Activated T-helper 1 cell treated with anti-CD3 and anti-CD28 coated beads, Interleukin-2, amount 50 U/mL, for 16 hours (primary cell): ENCODE results near the gene KCNAB1.

ENCODE experiments used
- DNase-seq, 2 donors: peaks; one replicate each; pipeline ENCODE4 v3.0.0-alpha.2; 2020; ENCODE audit warnings: low read depth in 1 of 2, low spot score in 1 of 2

KCNAB1 gene

GRCh38 chr3:156527060-156527459 lies 406.7 kb downstream of the KCNAB1 start:
- DNase-seq, result no peak

GRCh38 chr3:156530980-156531379 lies 410.6 kb downstream of the KCNAB1 start:
- no peak for DNase-seq

GRCh38 chr3:156532730-156533129 lies 412.4 kb downstream of the KCNAB1 start:
- no peak for DNase-seq

- DNase-seq, result no peak
Observed at GRCh38 chr3:156533205-156533604, 412.8 kb downstream of the KCNAB1 start.

- no peak for DNase-seq
Observed at GRCh38 chr3:156535162-156535627, 414.8 kb downstream of the KCNAB1 start.

- no peak for DNase-seq
Observed at GRCh38 chr3:156535798-156536197, 415.4 kb downstream of the KCNAB1 start.

- DNase-seq, result no peak
Observed at GRCh38 chr3:156536524-156537316, 416.3 kb downstream of the KCNAB1 start.

GRCh38 chr3:156539051-156539450 lies 418.7 kb downstream of the KCNAB1 start:
- no peak for DNase-seq

GRCh38 chr3:156539802-156540201 lies 419.4 kb downstream of the KCNAB1 start:
- DNase-seq, result no peak

- DNase-seq, result no peak
Observed at GRCh38 chr3:156542101-156543042, 422.0 kb downstream of the KCNAB1 start.

GRCh38 chr3:156543043-156543555 lies 422.7 kb downstream of the KCNAB1 start:
- DNase-seq, result no peak

GRCh38 chr3:156547637-156548036 lies 427.3 kb downstream of the KCNAB1 start:
- DNase-seq, result no peak

- DNase-seq, result no peak
Observed at GRCh38 chr3:156548041-156548687, 427.8 kb downstream of the KCNAB1 start.

- no peak for DNase-seq
Observed at GRCh38 chr3:156548902-156549301, 428.5 kb downstream of the KCNAB1 start.

GRCh38 chr3:156551261-156551660 lies 430.9 kb downstream of the KCNAB1 start:
- DNase-seq, result no peak

- DNase-seq, result no peak
Observed at GRCh38 chr3:156551746-156552145, 431.4 kb downstream of the KCNAB1 start.

- DNase-seq, result no peak
Observed at GRCh38 chr3:156552973-156553372, 432.6 kb downstream of the KCNAB1 start.

- DNase-seq, result no peak
Observed at GRCh38 chr3:156553705-156554356, 433.5 kb downstream of the KCNAB1 start.

- DNase-seq, result no peak
Observed at GRCh38 chr3:156554515-156554841, 434.1 kb downstream of the KCNAB1 start.

GRCh38 chr3:156554842-156555687 lies 434.7 kb downstream of the KCNAB1 start, which contains the start of gene SSR3:
SSR3 (minus strand) TSS chr3:156555117; CDS start chr3:156555089, 28 bp downstream.
- DNase-seq, result peak; percentile 96 to 98
